ENCODE measurements around the gene CWF19L1.

GRCh38 chr10:100229819-100230422, 37.5 kb downstream of the CWF19L1 start:
- TF ChIP-seq POLR2AphosphoS5 (IDR thresholded peaks at IDR 0.05), result no peak
- TF ChIP-seq, protein P1, sequence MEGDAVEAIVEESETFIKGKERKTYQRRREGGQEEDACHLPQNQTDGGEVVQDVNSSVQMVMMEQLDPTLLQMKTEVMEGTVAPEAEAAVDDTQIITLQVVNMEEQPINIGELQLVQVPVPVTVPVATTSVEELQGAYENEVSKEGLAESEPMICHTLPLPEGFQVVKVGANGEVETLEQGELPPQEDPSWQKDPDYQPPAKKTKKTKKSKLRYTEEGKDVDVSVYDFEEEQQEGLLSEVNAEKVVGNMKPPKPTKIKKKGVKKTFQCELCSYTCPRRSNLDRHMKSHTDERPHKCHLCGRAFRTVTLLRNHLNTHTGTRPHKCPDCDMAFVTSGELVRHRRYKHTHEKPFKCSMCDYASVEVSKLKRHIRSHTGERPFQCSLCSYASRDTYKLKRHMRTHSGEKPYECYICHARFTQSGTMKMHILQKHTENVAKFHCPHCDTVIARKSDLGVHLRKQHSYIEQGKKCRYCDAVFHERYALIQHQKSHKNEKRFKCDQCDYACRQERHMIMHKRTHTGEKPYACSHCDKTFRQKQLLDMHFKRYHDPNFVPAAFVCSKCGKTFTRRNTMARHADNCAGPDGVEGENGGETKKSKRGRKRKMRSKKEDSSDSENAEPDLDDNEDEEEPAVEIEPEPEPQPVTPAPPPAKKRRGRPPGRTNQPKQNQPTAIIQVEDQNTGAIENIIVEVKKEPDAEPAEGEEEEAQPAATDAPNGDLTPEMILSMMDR (IDR thresholded peaks at IDR 0.05), result no peak

Data from sigmoid colon (tissue), 4 donors.